ENCODE results near the gene SLC28A1.

GRCh38 chr15:84883466-84883865 is 996 bp upstream of the SLC28A1 start:
- TF ChIP-seq POLR2A (IDR thresholded peaks at IDR 0.05; ENCODE audit: low read length): no peak
- TF ChIP-seq GATA1 (IDR thresholded peaks at IDR 0.05; ENCODE audit: low read depth, low read length): no peak

Measured in erythroblast (primary cell).